Heart right ventricle (tissue), 12 donors: ENCODE data around the gene MZB1. TPM values are rescaled to one million over a fixed set of nuclear protein-coding genes. Genes with fewer than 3 reads are reported as not detected.

Source experiments
- polyA plus RNA-seq, 2 donors: library from polyadenylated mRNA; stranded (reverse); fragments of 200-250 nt; gene quantifications; one replicate each; pipeline ENCODE4 v1.2.3, GENCODE V29; 2013
- total RNA-seq, 10 donors: library from RNA; stranded (reverse); fragmentation: NEBNext Ultra II Directional in 3 of 10; extraction: Animal tissue kit (Norgen Biotek cat#: 25700) in 3 of 10; gene quantifications; one replicate each; pipeline versions ENCODE4 v1.2.1 to v1.2.4, GENCODE V29; 2021 to 2023
- donor health status: ischemic (EF 13 %, LVEDD 7.1; RV severe dilation, severe dysfunction).
- donor health status: healthy with polysubstance abuse.
- donor health status: DM: no; HTN: yes; CAD: no.
- donor health status: DM: no; HTN: no; CAD: no.
- donor health status: ischemic (EF 25% LVEDD 6.9; RV normal size, moderate dysfunction).
- donor health status: ischemic (EF 25% LVEDD 5.7; RV mildly dilated, moderate dysfunction).
- donor health status: healthy.
- donor health status: nonischemic (EF 11% LVEDD 7.7; RV severe dilation, severe dysfunction).
- donor health status: DM: yes; HTN: yes; CAD: no.
- donor health status: PGD.
- donor health status: ischemic (EF 29% LVEDD 5.4; RV normal size, mild dysfunction).
- donor health status: nonischemic (EF 23%, LVEDD 6.1; RV moderate dilation, normal function).

Gene MZB1
- total and polyA plus RNA-seq, 12 donors: 0.28 to 6.6 (median 0.66) TPM

Other genes with a start within 250 kb of the MZB1 start
- 10 to 100 TPM; 26.7 to 68.1 (median 43.4) TPM for gene SIL1, start 191.5 kb downstream of the MZB1 start, total RNA-seq
- gene SIL1, start 191.5 kb downstream of the MZB1 start, polyA plus RNA-seq: 10 to 100 TPM; 74.3 to 94.7 TPM
- gene MATR3, start 96.2 kb downstream of the MZB1 start, total RNA-seq: 100 to 1,000 TPM; 122 to 209 (median 176) TPM
- gene MATR3, start 96.2 kb downstream of the MZB1 start, polyA plus RNA-seq: 100 to 1,000 TPM in 1 of 2 donors, 10 to 100 TPM in 1; 86.8 to 134 TPM
- 100 to 1,000 TPM; 126 to 173 (median 139) TPM for gene PAIP2, start 48.1 kb downstream of the MZB1 start, total RNA-seq
- gene PAIP2, start 48.1 kb downstream of the MZB1 start, polyA plus RNA-seq: 100 to 1,000 TPM in 1 of 2 donors, 10 to 100 TPM in 1; 43.8 to 103 TPM
- under 1 TPM in 1 of 10 donors, not detected in 9; 0.19 TPM for gene SLC23A1, start 6.6 kb downstream of the MZB1 start, total RNA-seq
- not detected for gene SLC23A1, start 6.6 kb downstream of the MZB1 start, polyA plus RNA-seq
- gene PROB1, start 5.2 kb upstream of the MZB1 start, total RNA-seq: 10 to 100 TPM; 26.3 to 64.8 (median 37.3) TPM
- gene PROB1, start 5.2 kb upstream of the MZB1 start, polyA plus RNA-seq: 10 to 100 TPM; 12.2 to 28.5 TPM
- gene SPATA24, start 14.2 kb upstream of the MZB1 start, total RNA-seq: 10 to 100 TPM; 11.8 to 24.8 (median 16.5) TPM
- gene SPATA24, start 14.2 kb upstream of the MZB1 start, polyA plus RNA-seq: 10 to 100 TPM; 14.8 to 37.5 TPM
- gene DNAJC18, start 49.6 kb upstream of the MZB1 start, total RNA-seq: 10 to 100 TPM in 9 of 10 donors, 1 to 10 TPM in 1; 9.5 to 21.1 (median 14.1) TPM
- 10 to 100 TPM in 1 of 2 donors, 1 to 10 TPM in 1; 3.4 to 12.7 TPM for gene DNAJC18, start 49.6 kb upstream of the MZB1 start, polyA plus RNA-seq
- gene ECSCR, start 72.8 kb upstream of the MZB1 start, total RNA-seq: 10 to 100 TPM; 11.0 to 43.2 (median 17.9) TPM
- 10 to 100 TPM; 24.4 to 64.2 TPM for gene ECSCR, start 72.8 kb upstream of the MZB1 start, polyA plus RNA-seq
- gene SMIM33, start 81.1 kb upstream of the MZB1 start, total RNA-seq: not detected
- gene SMIM33, start 81.1 kb upstream of the MZB1 start, polyA plus RNA-seq: not detected
- gene STING1, start 92.8 kb upstream of the MZB1 start, total RNA-seq: 100 to 1,000 TPM in 1 of 10 donors, 10 to 100 TPM in 9; 27.2 to 116 (median 55.7) TPM
- 10 to 100 TPM; 19.7 to 39.6 TPM for gene STING1, start 92.8 kb upstream of the MZB1 start, polyA plus RNA-seq
- gene UBE2D2, start 171.4 kb upstream of the MZB1 start, total RNA-seq: 100 to 1,000 TPM; 121 to 162 (median 141) TPM
- 100 to 1,000 TPM in 1 of 2 donors, 10 to 100 TPM in 1; 59.3 to 106 TPM for gene UBE2D2, start 171.4 kb upstream of the MZB1 start, polyA plus RNA-seq